ENCODE measurements around the gene SMIM43. TPM values are rescaled to one million over a fixed set of nuclear protein-coding genes. Genes with fewer than 3 reads are reported as not detected.

Gene SMIM43
- total RNA-seq, 2 experiments from 2014 or later: not detected

DNA sequence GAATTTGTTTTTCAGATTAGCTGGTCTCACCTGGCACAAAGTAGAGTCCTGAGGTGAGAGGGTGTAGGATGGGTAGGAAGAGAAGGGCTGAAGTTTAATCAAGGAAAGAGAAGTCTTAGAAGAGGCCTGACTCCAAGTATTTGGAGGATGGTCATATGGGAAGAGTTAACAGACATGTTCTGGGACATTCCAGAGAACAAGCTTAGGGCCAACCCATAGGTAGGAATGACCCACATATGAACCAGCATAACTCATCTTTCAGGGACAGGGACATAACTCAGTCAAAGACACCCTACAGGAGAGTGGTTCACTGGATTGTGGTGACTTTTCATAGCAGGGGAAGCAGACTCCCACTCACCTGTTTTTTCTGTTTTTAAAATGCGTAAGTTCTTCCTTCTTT lies 40.3 kb downstream of the SMIM43 start:
- TF ChIP-seq CTCF (IDR thresholded peaks at IDR 0.05): no peak
- Mint-ChIP-seq H3K27ac (no peak overlapping the region), H3K27me3 (peaks cover 4% of the 10 kb centered on the region), H3K4me1 (ENCODE audit: low read depth) (peaks cover 3% of the 10 kb centered on the region), H3K9me3 (no peaks in the 10 kb centered on the region), H3K36me3 (ENCODE audit: low read depth) (no peaks in the 10 kb centered on the region), H3K4me3 (no peak overlapping the region)
- DNase-seq: no peak
- ChIA-PET CTCF (interaction anchor here (1.2 to 1.6 kb wide), 3 partner anchors 79 to 354 kb away, joined by 3 to 6 read pairs (median 5); no protein-coding TSS in a partner anchor), POLR2A (interaction anchor here (0.6 to 1.2 kb wide), 3 partner anchors 10 to 171 kb away, joined by 3 to 4 read pairs (median 3); no protein-coding TSS in a partner anchor)
- intact Hi-C loops (cut with micrococcal nuclease): loop anchor here (5.0 kb wide), 1 partner anchor 242 kb away; no protein-coding TSS in a partner anchor
- no peak for ATAC-seq

DNA sequence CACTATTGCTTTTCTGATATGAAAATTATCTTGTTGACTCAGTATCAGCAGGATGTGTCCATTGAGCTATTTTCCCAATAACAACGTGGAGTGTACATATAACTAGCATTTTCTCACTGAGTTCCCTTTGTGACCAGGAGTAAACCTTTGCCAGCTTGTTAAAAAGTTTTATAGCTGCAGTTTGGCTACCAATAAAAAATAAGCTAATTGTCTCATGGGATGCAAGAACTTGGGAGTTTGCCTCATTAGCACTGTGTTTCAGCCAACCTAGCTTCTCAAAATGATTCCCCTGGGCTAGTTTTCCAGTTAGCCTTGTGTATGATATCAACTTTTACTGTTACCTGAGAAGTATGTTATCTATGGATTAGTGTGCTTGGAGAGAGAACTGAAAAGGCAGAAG lies 43.3 kb downstream of the SMIM43 start:
- Mint-ChIP-seq H3K9me3 (no peaks in the 10 kb centered on the region), H3K4me3 (no peak overlapping the region), H3K4me1 (ENCODE audit: low read depth) (peaks cover under 1% of the 10 kb centered on the region), H3K27me3 (peaks cover 8% of the 10 kb centered on the region), H3K36me3 (ENCODE audit: low read depth) (no peaks in the 10 kb centered on the region), H3K27ac (no peak overlapping the region)
- ATAC-seq: no peak
- no peak for DNase-seq
- intact Hi-C loops (cut with micrococcal nuclease): no loop called here
- CTCF ChIA-PET: no interaction called here
- no peak for TF ChIP-seq CTCF (IDR thresholded peaks at IDR 0.05)
- POLR2A ChIA-PET: interaction anchor here (1.0 kb wide), 1 partner anchor 219 kb away, joined by 3 read pairs; no protein-coding TSS in a partner anchor

- H3K4me3 Mint-ChIP-seq: no peak overlapping the region
- no peak for DNase-seq
- peaks cover 13% of the 10 kb centered on the region for H3K27me3 Mint-ChIP-seq
- intact Hi-C loops (cut with micrococcal nuclease): no loop called here
- CTCF ChIA-PET: no interaction called here
- H3K9me3 Mint-ChIP-seq: no peaks in the 10 kb centered on the region
- no peak overlapping the region for H3K27ac Mint-ChIP-seq
- no peak for TF ChIP-seq CTCF (IDR thresholded peaks at IDR 0.05)
- no peak for ATAC-seq
- H3K4me1 Mint-ChIP-seq (ENCODE audit: low read depth): no peaks in the 10 kb centered on the region
- H3K36me3 Mint-ChIP-seq (ENCODE audit: low read depth): no peaks in the 10 kb centered on the region
- POLR2A ChIA-PET: no interaction called here
Observed at GRCh38 chr4:121720109-121720508, 44.9 kb downstream of the SMIM43 start.

DNA sequence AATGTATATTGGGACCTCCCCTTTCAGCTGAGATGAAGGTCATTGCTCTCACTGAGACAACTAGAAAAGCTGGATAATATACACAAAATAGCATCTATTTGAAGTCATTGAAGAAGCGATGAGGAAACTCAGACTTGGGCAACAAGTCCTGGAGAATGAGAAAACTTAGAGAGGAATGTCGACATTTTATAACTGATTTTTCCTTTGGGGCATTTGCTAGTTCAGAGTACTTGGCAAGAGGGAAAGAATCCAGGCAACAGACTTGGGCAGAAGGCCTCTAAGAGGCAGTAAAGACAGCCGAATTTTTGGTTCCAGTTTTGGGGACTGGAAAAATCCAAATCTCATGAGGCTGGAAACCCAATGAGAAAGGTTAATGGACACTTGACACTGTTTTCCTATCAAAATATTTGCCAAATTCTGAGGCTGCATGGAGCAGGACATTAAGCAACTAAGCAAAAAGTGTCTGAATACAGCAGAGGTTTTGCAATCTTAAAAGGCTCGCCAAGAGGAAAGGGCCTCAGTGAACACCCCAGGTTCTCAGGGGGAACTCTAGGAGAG lies 47.2 kb downstream of the SMIM43 start:
- H3K9me3 Mint-ChIP-seq: no peaks in the 10 kb centered on the region
- ATAC-seq (no peak), DNase-seq (no peak)
- ChIA-PET CTCF (no interaction called here), POLR2A (no interaction called here)
- no peak overlapping the region for H3K4me3 Mint-ChIP-seq
- no peaks in the 10 kb centered on the region for H3K4me1 Mint-ChIP-seq (ENCODE audit: low read depth)
- intact Hi-C loops (cut with micrococcal nuclease): no loop called here
- TF ChIP-seq CTCF (IDR thresholded peaks at IDR 0.05): no peak
- H3K27ac Mint-ChIP-seq: no peak overlapping the region
- peaks cover 21% of the 10 kb centered on the region for H3K27me3 Mint-ChIP-seq
- no peaks in the 10 kb centered on the region for H3K36me3 Mint-ChIP-seq (ENCODE audit: low read depth)

DNA sequence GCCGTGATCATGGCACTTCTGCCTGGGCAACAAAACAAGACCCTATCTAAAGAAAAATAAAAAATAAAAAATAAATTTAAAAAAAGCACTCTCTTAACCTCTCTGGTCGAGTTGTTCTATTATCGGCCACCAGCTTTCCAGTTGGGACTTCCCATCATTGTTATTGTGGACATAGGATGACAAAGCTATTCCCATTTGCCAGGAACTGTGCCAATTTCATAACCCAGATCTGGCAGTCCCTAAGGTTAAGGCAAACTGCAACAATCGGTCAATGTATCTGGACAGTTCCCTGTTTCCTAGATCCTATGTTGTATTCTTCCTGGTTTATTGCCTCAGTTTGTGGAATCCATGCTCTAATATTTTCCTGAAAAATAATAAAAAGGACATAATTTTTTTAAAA lies 50.4 kb downstream of the SMIM43 start:
- peaks cover 40% of the 10 kb centered on the region for H3K27me3 Mint-ChIP-seq
- CTCF ChIA-PET: no interaction called here
- H3K9me3 Mint-ChIP-seq: no peaks in the 10 kb centered on the region
- H3K36me3 Mint-ChIP-seq (ENCODE audit: low read depth): no peaks in the 10 kb centered on the region
- H3K4me1 Mint-ChIP-seq (ENCODE audit: low read depth): peaks cover 12% of the 10 kb centered on the region
- intact Hi-C loops (cut with micrococcal nuclease): no loop called here
- DNase-seq: no peak
- no peak overlapping the region for H3K27ac Mint-ChIP-seq
- POLR2A ChIA-PET: interaction anchor here (1.0 kb wide), 1 partner anchor 10 kb away, joined by 4 read pairs; no protein-coding TSS in a partner anchor
- no peak for TF ChIP-seq CTCF (IDR thresholded peaks at IDR 0.05)
- H3K4me3 Mint-ChIP-seq: no peak overlapping the region
- no peak for ATAC-seq

Data from activated CD8-positive, alpha-beta T cell treated with anti-CD3 and anti-CD28 coated beads for 36 hours (primary cell).